ENCODE data around the gene GANC. TPM values are rescaled to one million over a fixed set of nuclear protein-coding genes. Genes with fewer than 3 reads are reported as not detected.

The GANC gene
- 29.5 and 31.4 TPM in 2 replicates for total RNA-seq

DNA sequence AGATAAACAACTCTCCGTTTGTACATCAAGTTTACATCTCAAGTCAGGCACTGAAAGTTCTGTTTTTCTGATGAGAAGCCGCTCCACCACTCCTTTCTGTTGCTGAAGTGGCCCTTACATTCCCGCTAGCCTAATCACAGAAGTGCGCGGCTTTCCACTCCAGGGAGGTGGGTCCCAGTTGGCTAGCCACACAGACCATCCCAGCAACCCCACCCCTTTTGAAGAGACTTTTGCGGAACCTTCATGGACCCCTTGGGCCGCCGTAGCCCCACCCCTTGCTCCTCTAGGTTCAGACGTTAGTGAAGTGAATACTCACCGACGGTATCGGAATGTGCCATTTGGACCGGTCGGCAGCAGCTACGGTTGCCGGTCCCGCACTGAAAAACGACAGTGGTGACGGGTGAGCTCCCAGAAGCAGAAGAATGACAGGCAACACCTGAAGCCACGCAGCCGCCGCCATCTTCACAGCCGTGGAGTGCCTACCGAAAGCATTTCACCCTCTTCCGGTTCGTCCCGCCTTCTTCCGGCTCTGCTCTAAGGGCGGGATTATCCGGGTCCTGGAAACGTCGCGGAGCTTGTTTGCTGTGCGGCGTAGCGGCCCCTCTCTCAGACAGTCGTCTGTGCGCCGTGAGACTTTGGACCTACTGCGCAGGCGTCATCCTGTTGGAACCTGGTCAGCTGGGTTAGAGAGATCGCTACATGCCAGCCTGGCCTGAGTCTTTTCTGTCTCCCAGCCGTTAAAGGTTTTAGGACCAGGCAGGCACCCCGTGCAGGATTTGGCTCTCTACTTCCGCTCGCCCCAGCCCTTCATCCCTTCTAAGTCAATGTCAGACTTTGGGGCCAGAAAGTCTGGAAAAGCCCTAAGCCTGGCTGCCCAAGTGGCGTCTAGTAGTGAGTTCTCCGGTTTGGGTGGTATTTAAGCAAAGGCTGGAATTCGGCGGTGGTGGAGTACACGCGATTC, at the start of gene GANC, which contains the start of gene TMEM87A:
Gene GANC (plus strand): TSS at position 263 of the 961 bp plus-strand sequence. CDS start 1,281 bp downstream, outside the sequence.
Gene TMEM87A (minus strand): TSS at position 495 of the 961 bp plus-strand sequence. CDS start 35 bp downstream, at position 460.

GRCh38 chr15:42359249-42359648, 86.2 kb downstream of the GANC start, which contains the start of gene CAPN3:
Gene CAPN3, plus strand, starts transcription at chr15:42359501. Its CDS starts 305 bp downstream, at chr15:42359806.

Other genes with a start within 250 kb of the GANC start
- not detected in 2 replicates for gene PLA2G4D, start 178.6 kb upstream of the GANC start, total RNA-seq
- 0.79 and 2.5 TPM in 2 replicates for gene PLA2G4F, start 116.6 kb upstream of the GANC start, total RNA-seq
- 56.5 and 69.9 TPM in 2 replicates for gene VPS39, start 64.9 kb upstream of the GANC start, total RNA-seq
- 70.3 and 91.9 TPM in 2 replicates for gene TMEM87A, start 232 bp downstream of the GANC start, total RNA-seq
- gene CAPN3, start 86.3 kb downstream of the GANC start, total RNA-seq: 2.0 and 5.1 TPM in 2 replicates
- 37.2 and 38.1 TPM in 2 replicates for gene ZNF106, start 217.9 kb downstream of the GANC start, total RNA-seq
- 68.6 and 109 TPM in 2 replicates for gene SNAP23, start 222.4 kb downstream of the GANC start, total RNA-seq

Data from placental epithelial cell (primary cell).